A673 (cell line): ENCODE measurements around the gene POU2F2.

ENCODE experiments used
- CTCF ChIP-seq: fragments of 300-800, 200-600 bp; sonication (generic); conservative IDR thresholded peaks from 2 replicates; pipeline ENCODE4 v1.5.1; 2017; ENCODE audit warnings: low read depth, mild to moderate bottlenecking, antibody characterized with exemption, low read length, moderate library complexity, mixed read lengths
- EZH2 ChIP-seq: fragments of 200-600 bp; sonication (generic); IDR thresholded peaks from 2 replicates; pipeline ENCODE4 v1.6.1; 2017; ENCODE audit warnings: borderline replicate concordance, low read depth, mild to moderate bottlenecking, mixed read lengths, antibody characterized with exemption, low read length; ENCODE audit not compliant: poor library complexity, severe bottlenecking

DNA sequence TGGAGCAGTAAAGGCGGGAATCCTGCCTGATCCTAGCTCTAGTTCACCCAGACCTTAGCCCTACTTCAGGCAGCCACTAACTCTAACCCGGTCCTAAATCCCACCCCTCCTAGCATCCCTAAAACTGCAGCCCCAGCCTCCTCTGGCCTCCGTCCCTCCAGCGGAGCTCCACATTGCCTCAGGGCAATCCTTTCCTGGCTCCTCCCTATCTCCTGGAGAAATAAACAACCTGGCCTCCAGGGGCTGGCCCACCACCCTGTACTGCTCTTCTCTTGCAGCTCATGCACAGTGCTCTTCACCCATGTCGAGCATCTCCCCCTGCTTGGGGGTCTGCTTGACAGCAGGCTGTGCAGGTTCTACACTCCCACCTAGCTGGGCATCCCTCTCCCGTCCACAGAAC, 6.7 kb downstream of the POU2F2 start:
- TF ChIP-seq CTCF (no peak), EZH2 (no peak)
